HG03460 (cell line): ENCODE data around the gene CD164L2.
"Not testable (repeated sequence)": the region's sequence is repeated elsewhere in the genome, so short reads cannot be mapped to it uniquely, and the experiment has no call there.

Experiments
- ATAC-seq: cut with Tn5 transposase; IDR thresholded peaks from one replicate; pipeline ENCODE4 v1.9.1; 2021; ENCODE audit not compliant: unreplicated experiment

Gene CD164L2

DNA sequence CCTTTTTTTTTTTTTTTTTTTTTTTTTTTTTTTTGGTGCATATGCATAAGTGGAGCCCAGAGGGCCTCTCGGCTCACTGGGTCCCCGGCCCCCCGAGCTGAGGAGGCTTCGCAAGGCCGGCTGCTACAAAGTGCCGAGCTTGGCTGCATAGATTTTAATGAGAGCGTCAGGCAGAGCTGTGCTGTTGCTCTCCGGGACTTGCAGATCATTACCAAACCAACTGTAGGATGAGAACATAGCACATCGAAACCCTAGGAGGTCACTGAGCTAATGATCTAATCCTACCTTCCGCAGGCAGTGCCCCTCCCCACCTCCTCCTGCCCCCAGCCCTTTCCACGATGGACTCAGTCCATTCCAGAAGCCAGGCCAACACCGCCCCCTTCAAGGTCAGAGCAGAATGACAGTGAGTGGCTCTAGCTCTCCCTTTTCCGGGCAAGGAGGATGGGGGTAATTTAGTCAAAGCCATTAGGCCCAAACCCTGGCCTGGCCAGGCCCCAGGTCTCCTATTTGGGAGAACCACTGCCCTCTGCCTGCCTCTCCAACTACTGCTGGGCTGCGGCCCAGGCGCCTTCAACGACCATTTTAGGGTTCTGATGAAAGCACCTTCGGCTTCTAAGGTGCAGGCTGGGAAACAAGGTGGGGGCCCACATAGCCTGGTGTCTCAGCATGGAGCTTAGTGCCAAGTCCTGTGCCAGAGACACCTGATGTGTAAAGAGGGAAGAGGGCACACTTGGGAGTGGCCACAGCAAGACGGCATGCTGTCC lies 22.6 kb upstream of the CD164L2 start:
- ATAC-seq: not testable (repeated sequence)

DNA sequence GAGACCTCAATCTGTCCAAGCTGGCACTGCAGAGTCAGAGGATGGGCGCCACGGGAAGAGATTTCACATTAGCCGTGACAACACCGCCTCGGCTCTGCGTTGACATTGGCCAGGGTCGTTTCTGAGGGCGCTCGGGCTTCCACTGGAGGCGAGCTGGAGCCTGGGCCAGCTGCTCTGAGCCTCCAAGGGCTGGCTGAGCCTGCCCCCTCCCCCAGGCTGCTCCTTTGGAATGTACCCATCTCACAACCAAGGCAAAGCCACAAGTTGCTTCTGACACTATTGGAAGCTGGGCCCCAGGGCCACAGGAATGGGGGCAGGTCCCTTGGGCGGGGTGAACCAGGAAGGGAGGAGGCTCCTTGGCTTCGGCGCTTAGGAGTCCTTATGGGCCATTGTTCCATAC lies 21.9 kb upstream of the CD164L2 start:
- no peak for ATAC-seq

DNA sequence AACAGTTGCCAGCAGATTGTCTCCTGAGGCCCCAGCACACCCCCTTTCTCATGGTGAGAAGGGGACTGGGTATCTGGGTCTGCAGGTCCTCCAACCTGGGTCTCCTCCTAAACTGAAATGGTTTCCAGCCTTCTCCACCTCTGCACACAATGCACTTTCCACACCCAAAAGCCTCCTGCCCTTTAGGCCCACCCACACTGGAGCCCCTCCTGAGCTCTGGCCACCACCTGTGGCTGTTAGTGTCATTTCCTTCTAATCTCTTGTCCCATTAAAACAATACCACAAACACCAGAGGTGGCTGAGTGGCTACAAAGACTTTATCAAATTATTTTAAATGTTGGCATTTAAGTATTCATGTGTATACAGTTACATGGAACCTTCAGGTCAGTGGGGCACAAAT lies 20.8 kb upstream of the CD164L2 start:
- ATAC-seq: no peak

GRCh38 chr1:27403065-27403726 lies 20.1 kb upstream of the CD164L2 start:
- ATAC-seq: peak; percentile 63

DNA sequence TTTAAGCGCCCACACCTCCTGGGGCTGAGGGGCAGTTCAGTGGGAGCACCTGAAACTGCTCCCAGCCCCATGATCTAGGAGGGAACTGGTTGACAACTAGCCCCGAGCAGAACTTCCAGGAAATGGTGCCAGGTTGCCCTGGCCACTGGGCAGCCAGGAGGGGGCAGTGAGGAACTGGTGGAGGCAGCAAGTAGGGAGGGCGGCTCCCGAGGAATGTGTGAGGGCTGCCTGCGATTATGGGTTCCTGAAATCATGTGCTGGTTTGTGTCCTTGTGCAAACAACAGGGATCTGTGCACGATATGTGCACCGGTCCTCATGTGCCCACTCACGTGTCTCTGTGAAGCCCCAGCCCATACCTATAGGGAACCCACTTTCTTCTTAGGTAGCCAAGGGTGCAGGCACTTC lies 19.2 kb upstream of the CD164L2 start:
- ATAC-seq: no peak

DNA sequence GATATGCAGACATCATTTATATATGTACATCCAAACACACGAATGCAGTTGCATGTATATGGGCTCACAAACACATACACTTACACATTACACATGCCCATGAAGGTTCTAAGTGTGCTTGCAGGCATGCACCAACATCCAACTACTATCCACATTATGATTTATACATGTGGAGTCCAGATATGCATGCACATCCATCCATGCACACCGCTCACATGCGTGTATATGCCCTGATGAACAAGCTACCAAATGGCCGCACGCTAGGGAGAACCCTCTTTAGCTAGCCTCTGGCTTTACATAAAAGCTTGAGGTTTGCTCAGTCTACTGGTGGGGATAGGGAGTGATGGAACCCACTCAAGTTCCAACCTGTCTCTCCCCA lies 17.8 kb upstream of the CD164L2 start:
- ATAC-seq: no peak

DNA sequence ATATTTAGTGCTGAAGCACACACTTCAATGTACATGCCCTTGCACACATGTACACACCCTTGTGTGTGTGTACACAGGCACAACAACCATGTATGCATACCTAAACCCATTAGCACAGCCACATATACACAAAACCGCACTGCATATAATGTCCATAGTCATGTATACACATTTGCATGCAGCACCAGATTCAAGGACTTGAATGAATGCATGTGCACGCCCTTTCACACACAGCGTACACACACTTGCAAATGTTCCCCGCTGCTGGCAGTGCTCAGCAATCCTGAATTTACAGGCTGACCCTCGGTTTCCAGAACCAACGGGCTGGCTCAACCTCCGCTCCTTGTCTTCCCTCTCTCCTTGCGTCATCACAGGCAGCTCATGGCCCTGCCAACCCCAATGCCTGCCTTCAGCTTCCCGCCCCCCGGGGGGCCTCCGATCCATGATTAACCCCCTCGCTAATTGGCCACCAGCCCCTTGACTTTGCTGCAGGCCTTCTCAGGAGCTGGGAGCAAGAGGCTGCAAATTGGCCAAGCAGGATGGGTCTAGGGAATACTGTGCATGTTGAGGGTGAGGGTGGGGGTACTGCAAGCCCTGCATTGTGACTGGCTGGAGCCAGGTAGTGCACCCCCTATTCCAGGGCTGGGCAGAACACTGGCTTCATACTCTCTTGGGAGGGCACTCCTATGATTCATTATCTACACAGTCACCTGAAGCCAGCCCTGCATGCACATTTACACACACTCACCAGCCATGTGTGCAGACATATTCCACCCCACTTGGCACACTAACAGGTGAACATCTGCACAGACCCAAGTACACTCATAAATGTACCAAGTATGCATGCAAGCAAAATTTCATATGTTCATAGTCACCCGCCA lies 17.2 kb upstream of the CD164L2 start:
- ATAC-seq: no peak

GRCh38 chr1:27399251-27400025 lies 16.3 kb upstream of the CD164L2 start:
- ATAC-seq: no peak

- ATAC-seq: no peak
Observed at GRCh38 chr1:27398405-27399149, 15.4 kb upstream of the CD164L2 start.

- ATAC-seq: no peak
Observed at GRCh38 chr1:27397749-27398148, 14.6 kb upstream of the CD164L2 start.

DNA sequence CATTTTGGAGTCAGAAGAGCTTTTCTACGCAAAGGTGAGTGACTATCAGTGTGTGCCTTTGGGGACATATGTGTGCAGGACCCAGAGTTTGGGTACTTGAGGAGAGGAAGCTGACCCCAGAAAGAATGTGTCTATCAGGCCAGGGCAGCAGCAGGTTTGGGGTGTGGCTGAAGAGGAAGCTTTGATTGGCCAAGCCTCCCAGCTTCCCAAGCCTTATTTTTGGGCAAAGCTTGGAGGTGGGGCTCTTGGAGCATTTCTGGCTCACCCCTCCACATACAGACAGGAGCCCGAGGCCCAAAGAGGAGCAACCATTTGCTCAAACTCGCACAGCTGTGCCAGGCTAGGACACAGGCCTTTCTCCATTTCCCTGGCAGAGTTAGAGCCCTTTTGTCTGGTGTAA lies 14.0 kb upstream of the CD164L2 start:
- ATAC-seq: no peak

DNA sequence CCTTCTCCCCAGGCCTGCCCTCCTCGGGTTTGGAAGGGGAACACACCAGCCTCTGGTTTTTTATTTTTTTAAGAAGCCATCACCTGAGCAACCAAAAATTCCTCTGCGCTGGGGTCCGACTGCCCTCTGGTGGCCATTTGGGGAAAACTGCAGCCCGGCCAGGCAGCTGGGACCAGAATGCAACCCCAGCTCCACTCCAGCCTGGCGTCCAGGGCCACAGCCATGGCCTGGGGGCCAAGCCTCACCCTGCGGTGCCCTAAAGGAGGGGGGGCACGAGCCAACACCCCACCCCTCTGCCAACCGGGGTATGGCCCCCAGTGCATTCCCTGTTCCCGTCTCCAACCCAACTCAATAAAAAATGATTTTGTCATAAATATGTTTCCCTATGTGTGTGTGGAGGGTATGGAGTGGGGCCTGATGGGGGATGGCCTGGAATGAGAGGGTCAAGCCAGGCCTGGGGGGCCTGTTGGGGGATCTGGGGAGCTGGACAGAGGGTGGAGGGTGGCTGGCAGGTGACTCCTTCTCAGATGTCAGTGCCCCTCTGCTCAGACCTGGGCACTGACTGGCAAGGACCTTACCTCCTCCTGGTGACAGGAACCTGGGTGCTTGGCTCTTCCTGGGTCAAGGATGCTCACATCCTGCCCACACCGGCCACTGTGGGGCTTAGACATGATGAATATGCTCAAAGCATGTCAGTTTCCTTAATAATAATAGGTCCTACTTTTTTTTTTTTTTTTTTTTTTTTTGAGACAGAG lies 12.5 kb upstream of the CD164L2 start:
- no peak for ATAC-seq

- no peak for ATAC-seq
Observed at GRCh38 chr1:27394925-27395324, 11.8 kb upstream of the CD164L2 start.

DNA sequence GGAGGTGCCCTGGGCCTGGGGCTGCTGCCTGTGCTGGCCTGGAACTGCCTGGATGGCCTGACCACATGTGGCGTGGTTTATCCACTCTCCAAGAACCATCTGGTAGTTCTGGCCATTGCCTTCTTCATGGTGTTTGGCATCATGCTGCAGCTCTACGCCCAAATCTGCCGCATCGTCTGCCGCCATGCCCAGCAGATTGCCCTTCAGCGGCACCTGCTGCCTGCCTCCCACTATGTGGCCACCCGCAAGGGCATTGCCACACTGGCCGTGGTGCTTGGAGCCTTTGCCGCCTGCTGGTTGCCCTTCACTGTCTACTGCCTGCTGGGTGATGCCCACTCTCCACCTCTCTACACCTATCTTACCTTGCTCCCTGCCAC lies 11.1 kb upstream of the CD164L2 start:
- no peak for ATAC-seq

DNA sequence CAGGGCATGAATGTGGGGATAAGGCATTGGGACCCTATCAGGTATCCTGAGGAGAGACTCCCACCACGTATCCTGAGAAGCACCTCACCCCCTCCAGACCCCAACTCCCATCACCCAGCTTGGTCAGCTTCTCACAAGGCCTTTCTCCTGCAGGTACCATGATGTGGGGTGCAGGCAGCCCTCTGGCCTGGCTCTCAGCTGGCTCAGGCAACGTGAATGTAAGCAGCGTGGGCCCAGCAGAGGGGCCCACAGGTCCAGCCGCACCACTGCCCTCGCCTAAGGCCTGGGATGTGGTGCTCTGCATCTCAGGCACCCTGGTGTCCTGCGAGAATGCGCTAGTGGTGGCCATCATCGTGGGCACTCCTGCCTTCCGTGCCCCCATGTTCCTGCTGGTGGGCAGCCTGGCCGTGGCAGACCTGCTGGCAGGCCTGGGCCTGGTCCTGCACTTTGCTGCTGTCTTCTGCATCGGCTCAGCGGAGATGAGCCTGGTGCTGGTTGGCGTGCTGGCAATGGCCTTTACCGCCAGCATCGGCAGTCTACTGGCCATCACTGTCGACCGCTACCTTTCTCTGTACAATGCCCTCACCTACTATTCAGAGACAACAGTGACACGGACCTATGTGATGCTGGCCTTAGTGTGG lies 10.6 kb upstream of the CD164L2 start:
- no peak for ATAC-seq

DNA sequence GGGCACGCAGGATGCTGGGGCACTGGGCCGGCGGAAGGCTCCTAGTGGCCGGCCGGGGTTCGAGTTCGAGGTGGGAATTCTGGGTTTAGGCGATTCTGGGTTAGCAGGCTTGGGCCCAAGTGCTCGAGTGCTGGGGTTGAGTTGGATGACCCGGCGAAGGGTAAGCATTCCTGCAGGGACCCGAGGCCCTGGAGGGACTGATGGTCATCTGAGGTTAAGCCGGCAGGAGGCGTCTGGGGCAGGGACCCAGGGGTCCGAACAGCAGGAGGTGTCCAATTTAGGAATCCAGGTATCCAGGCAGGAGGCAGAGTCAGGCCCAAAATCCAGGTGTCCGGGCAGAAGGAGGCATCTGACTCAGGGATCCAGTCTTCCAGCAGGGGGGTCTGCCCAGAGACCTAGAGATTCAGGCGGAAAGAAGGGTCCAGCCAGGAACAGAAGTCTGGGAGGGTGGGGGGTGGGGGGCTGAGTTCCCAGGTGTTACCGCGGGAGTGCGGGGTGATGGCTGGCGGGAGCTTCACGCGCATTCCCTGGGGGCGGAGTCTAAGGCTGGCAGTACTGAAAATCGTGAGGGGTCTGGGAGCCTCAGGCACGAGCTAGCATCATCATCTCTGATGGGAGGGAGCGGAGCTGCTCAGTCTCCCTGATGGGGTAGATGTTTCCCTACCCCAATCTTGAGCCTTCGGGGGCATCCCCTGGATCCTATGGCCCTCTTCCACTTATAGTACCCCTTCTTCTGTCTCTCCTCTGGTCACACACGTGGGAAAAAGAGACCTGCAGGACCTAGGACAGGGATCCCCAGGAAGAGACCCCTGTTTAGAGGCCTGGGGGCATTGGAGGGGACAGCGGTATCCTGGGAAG lies 9.9 kb upstream of the CD164L2 start:
- peak; percentile 22 for ATAC-seq

DNA sequence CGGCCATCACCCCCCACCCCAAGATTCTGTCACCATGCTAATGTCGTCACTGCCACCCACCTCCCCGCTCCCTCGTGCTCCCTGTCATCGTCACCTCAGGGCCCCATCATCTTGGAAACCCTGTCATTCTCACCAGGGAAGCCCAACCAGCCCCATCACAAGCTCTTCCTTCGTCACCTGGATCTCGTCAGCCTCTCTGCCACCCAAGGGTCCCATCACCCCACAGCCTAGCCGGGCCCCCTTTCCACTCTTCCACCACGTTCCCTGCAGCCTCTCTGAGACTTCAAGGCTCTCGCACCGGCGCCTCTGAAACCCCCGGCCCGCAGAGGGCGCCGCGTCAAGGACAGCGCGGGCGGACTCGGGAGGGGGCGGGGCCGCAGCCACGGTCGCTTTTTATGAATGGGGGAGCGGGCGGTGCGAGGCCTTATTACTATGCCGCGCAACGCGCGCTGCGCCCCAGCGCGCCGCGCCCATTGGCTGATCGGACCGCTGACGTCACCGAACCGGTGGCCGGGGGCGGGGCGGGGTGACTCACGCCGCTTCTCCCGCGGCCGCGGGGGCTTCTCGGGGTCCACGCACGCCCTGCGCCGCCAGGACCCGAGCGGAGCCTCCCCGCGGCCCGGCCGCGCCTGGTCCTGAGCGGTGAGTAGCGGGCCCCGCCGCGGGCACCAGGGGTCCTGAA lies 9.1 kb upstream of the CD164L2 start, which contains the start of gene GPR3:
TSS of gene GPR3 (plus strand) at position 527 of the 682 bp plus-strand sequence. CDS start 1,177 bp downstream, outside the sequence.
- peak; percentile 71 for ATAC-seq
